Activated gamma-delta T cell treated with anti-CD3 and anti-CD28 coated beads, Interleukin-2, amount 50 U/mL, for 16 hours (primary cell): ENCODE measurements around the gene FZD10.

Experiments
- DNase-seq: peaks from one replicate; pipeline ENCODE4 v3.0.0-alpha.2; 2020; ENCODE audit warnings: low read depth

FZD10 gene

GRCh38 chr12:130131801-130132200 lies 30.5 kb upstream of the FZD10 start:
- no peak for DNase-seq

GRCh38 chr12:130132831-130133511 lies 29.3 kb upstream of the FZD10 start:
- no peak for DNase-seq

GRCh38 chr12:130133851-130134562 lies 28.3 kb upstream of the FZD10 start:
- DNase-seq = no peak

GRCh38 chr12:130134563-130134915 lies 27.7 kb upstream of the FZD10 start:
- DNase-seq = no peak

GRCh38 chr12:130136509-130137039 lies 25.7 kb upstream of the FZD10 start:
- no peak for DNase-seq

GRCh38 chr12:130137040-130138018 lies 24.9 kb upstream of the FZD10 start:
- no peak for DNase-seq

- no peak for DNase-seq
Measured at GRCh38 chr12:130138478-130138877, 23.8 kb upstream of the FZD10 start.

GRCh38 chr12:130139567-130140421 lies 22.5 kb upstream of the FZD10 start:
- DNase-seq = no peak

- no peak for DNase-seq
Measured at GRCh38 chr12:130141105-130141504, 21.2 kb upstream of the FZD10 start.

- DNase-seq = no peak
Measured at GRCh38 chr12:130141901-130142683, 20.2 kb upstream of the FZD10 start.

- DNase-seq = no peak
Measured at GRCh38 chr12:130142736-130143135, 19.5 kb upstream of the FZD10 start.

GRCh38 chr12:130143136-130143535 lies 19.1 kb upstream of the FZD10 start:
- DNase-seq = no peak

GRCh38 chr12:130144256-130144655 lies 18.0 kb upstream of the FZD10 start:
- no peak for DNase-seq

- no peak for DNase-seq
Measured at GRCh38 chr12:130145731-130146130, 16.5 kb upstream of the FZD10 start.

GRCh38 chr12:130146176-130146931 lies 15.9 kb upstream of the FZD10 start:
- no peak for DNase-seq

- DNase-seq = no peak
Measured at GRCh38 chr12:130147875-130148596, 14.2 kb upstream of the FZD10 start.

- no peak for DNase-seq
Measured at GRCh38 chr12:130151846-130152245, 10.4 kb upstream of the FZD10 start.

GRCh38 chr12:130152386-130152785 lies 9.9 kb upstream of the FZD10 start:
- DNase-seq = no peak

- no peak for DNase-seq
Measured at GRCh38 chr12:130153803-130154202, 8.5 kb upstream of the FZD10 start.
